T-helper 2 cell (primary cell): ENCODE data around the gene KSR1.

Source experiments
- DNase-seq, 5 experiments: peaks; one replicate each; pipeline versions ENCODE4 v3.0.0 to v3.0.0-alpha.2; 2012 to 2022

Gene KSR1

DNA sequence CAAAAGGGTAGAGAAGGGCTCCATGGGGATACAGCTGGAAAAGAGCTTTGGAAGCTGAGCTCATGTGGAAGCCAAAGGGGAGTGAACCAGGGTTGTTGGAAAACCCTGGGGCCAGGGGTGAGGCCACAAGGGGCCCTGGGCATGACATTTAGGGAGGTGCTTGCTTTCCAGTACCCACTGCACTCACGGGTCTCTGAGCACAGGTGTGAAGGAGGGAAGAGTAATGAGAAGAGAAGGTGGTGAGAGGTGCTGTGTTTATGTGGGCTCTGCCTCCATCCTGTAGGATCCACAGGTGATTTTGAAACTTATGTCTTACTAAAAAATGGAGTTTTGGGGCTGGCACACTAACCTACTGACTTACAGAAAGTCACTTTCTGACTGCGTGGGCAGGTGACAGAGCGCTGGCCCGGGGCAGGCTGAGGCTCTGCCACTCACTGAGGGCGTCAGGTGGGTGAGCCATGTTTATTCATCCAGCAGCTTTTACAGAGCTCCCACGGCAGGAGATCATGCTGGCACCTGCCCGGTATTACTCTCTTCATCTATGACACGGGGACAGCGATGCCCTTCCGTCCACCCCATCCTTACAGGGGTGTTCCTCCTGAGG, 18.9 kb downstream of the KSR1 start:
- DNase-seq: peak in 2 of 5 experiments; percentile 48 to 53

DNA sequence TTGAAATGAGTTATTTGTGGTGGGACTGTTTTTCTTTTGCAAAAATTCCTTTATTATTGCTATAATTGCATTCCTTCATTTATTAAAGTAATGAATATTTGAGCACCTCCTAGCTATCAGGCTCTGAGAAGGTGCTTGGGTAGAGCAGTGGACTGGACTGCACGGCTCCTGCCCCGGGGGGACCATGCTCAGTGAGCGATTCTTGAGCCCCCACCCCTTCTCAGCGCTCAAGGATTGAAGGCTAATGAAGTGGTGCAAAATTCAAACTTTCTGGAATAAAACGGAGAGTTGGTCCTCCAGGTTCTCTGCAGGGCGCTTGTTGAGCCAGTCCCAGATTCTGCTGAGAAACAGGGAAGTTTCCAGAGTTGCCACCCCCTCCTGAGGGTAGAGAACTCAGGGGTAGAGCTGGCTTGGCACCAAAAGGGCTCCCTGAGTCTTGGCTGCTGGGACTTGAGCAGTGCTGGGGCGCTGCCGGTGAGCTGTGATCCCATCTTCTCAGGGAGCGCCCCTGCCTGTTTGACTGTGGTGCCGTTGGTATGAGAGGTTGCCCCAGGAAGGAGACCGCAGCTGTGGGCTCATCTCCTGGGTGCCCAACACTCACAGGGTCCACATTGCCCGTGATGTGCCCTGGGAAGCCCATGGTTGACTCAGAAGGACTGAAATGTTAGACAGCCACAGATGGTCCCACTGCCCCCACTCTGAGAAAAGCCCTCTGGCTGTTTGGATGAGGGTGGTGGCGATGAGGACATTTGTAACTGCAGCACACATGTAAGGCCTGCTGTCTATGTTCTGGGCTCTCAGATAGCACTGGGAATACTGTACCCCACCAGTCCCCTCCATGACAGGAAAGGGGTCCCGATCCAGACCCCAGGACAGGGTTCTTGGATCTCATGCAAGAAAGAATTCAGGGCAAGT, 20.0 kb downstream of the KSR1 start:
- DNase-seq: no peak

DNA sequence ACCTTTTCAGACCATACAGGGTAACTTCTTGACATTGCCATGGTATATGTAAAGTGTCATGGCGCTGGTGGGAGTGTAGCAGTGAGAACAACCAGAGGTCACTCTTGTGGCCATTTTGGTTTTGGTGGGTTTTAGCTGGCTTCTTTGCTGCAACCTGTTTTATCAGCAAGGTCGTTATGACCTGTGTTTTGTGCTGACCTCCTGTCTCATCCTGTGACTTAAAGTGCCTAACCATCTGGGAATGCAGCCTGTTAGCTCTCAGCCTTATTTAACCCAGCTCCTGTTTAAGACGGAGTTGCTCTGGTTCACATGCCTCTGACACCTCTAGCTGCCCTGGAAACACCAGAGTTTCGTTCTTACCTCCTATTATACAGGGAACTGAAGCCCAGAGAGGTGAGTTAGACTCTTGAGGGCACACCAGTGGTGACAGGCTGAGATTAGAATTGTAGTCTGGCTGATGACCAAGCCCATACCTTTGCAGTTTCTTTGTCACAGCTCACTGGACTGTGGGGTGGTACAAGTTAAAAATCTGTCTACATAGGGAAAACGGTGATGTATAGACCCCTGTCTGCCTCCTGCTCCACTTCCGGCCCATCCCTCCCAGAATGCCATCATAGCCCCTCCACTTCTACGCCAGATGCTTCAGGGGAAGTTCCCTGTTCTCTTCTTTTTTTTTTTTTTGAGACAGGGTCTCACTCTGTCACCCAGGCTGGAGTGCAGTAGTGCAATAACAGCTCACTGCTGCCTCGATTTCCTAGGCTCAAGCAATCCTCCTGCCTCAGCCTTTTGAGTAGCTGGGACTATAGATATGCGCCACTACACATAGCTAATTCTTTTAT, 21.0 kb downstream of the KSR1 start:
- no peak for DNase-seq

GRCh38 chr17:27477971-27478684, 21.9 kb downstream of the KSR1 start:
- no peak for DNase-seq

DNA sequence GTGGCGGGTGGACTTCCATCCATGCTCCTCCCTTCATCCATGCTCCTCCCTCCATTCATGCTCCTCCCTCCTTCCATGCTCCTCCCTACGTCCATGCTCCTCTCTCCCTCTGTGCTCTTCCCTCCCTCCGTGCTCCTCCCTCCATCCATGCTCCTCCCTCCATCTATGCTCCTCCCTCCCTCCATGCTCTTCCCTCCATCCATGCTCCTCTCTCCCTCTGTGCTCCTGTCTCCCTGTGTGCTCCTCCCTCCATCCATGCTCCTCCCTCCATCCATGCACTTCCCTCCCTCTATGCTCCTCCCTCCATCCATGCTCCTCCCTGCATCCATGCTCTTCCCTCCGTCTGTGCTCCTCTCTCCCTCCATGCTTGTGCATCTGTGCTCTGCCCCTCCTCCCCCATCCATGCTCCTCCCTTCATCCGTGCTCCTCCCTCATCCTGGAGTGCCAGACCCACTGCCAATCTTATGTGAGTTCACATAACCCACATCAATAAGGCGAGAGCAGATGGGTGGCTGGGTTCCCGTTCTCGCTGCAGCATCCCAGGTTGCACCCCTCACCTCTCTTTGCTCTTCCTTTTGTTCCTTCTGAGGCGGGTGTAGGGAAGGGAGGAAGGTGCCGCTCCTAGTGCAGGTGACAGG, 22.8 kb downstream of the KSR1 start:
- DNase-seq: no peak

GRCh38 chr17:27479838-27480237, 23.6 kb downstream of the KSR1 start:
- DNase-seq: no peak

DNA sequence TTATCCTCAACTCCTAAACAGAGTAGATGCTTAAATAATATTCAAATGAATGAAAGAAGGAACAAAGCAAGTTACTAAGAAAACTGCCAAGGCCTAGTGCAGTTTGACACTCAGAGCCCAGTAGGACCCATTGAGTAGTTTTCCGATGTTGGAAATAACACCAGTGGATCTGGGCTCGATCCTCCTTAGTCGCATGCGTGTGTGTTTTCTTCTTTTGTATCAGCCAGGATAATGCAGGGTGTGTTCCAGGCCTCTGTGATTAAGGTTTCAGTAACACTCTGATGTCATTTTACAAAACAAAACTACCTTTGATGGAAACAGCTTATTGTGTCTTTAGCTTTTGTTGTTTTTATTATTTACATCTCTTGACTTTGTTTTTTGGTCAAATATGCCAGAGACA, 24.5 kb downstream of the KSR1 start:
- peak in 1 of 5 experiments; percentile 24 for DNase-seq

DNA sequence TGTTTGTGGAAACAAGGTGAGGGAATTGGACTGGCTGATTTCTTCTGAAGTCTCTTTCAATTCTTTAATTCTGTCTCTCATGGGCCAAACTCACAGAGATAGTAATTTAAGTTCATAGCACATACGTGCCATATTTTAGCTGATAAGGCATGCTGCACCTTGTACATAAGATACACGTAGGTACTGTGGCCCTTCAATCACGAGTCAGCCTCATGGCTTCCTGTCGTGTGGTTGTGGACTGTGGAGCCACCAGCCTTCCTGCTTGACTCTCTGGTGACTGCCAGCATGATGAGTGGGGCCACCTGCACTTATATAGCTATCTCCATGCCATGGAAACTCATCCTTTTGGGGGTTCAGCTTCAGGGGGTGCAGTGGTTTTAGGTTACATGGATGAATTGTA, 25.1 kb downstream of the KSR1 start:
- peak in 3 of 5 experiments; percentile 32 to 95 (median 43) for DNase-seq

DNA sequence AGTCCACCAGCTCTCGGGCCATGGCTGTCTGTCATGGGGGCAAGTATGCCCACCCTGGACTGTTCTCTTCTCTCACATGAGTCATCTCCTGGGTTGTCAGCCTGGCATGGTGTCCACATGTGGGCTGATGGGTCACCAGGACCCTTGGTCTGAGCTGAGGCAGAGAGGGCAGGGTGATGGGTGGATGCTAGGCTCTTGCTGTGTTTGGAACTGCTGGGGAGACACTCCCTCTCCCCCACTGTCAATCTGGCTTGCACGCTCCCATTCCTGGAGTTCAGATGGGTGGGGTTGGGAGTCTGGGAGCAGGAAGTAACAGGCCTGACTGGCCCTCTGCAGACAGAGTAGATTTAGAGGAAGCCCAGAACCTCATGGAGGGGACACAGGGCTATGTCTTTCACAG, 28.9 kb downstream of the KSR1 start:
- no peak for DNase-seq

- no peak for DNase-seq
Observed at GRCh38 chr17:27485716-27486495, 29.7 kb downstream of the KSR1 start.

DNA sequence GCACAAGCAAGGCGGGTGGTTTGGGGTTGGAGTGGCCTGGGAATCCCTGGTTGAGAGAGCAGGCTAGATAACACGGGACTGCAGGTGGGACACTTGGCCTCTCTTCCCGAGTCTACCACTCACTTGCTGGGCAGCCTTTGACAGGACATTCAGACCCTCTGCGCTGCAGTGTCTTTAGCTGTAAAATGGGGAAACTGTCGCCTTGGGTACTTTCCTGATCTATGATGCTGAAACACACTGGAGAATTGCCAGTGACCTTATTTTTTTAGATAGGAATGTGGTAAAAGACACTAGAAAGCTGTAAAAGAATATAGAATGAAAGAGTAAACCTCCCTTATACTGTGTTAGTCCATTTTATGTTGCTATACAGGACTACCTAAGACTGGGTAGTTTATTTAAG, 30.5 kb downstream of the KSR1 start:
- no peak for DNase-seq

DNA sequence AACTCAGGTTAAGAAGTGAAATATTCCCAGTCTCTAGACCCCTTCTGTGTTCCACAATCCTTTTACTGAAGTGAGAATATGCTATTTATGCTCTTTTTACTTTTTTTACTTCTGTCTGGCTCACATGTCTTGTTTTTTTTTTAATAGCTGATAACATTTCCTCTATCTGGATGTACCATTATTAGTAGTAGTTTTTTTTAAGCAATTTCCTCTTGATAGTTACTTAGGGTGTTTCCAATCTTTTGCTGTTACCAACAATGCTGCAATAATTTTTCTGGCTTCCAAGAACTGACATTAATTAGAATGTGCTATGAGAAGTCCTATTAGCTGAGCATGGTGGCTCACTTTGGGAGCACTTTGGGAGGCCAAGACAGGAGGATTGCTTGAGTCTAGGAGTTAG, 32.0 kb downstream of the KSR1 start:
- no peak for DNase-seq

- no peak for DNase-seq
Observed at GRCh38 chr17:27489045-27489715, 32.9 kb downstream of the KSR1 start.

- DNase-seq: no peak
Observed at GRCh38 chr17:27490391-27490790, 34.1 kb downstream of the KSR1 start.

GRCh38 chr17:27491713-27492190, 35.5 kb downstream of the KSR1 start:
- no peak for DNase-seq

- no peak for DNase-seq
Observed at GRCh38 chr17:27492470-27492869, 36.2 kb downstream of the KSR1 start.

DNA sequence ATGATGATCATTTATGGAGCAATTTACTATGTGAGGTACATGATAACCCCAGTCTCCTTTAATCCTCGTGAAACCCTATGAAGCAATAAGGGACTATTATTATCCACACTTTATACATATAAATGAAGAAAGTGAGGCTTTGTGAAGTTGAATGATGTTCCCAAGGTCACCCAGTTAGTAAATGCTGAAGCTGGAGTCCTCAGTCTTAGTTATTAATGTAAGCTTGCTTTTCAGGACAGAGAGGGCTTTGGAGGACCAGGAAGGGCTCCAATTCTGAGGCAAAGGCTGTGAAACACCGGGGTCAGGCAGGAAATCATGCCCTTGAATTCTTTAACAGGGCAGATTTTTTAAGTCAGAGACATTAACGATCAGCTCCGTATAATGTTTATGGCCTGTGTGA, 36.8 kb downstream of the KSR1 start:
- no peak for DNase-seq

DNA sequence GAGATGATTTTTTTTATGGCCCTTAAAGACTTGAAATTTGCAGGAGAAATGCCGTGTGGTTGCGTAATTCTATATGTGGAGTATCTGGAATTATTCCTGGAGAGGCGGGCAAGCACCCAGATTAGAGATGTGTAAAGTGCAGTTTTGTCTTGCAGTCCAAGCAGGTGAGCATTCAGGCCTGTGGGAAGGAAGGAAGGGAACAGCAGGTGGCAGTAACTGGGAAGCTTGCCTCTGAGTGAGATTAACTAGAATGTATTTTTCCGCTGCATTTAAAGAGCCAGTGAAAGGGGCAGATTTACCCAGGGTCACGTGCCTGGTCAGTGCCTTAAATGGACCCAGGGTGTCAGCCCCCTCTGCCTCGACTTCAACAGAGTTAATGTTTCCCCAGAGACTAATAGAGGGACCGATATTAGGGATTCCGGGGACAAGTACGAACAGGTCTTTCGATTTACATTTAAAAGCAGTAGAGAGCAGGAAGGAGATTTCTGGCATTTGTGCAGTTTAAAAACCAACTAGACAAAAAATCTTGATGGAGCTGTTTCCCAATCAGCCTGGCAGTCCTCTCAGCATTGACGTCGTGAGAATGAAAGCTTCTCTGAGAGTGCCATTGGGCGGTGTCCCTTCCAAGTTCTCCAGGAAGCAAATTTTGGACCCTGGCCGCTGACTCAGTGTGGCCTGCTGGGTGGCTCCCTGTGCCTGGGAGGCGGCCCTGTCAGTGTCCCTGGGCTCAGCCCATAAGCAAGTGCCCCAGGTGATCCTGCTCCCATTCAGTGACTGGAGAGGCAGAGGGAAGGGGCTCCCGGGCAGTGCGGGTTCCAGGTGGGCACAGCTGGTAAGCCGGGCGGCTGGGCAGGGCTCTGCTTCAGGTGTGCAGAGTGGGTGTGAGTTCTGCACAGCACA, 38.2 kb downstream of the KSR1 start:
- DNase-seq: no peak

- DNase-seq: no peak
Observed at GRCh38 chr17:27495460-27495859, 39.2 kb downstream of the KSR1 start.
